Esophagus (tissue), 2 donors: Measurements from ENCODE around the gene PRSS22. TPM values are rescaled to one million over a fixed set of nuclear protein-coding genes. Genes with fewer than 3 reads are reported as not detected.
A peak's percentile ranks its signal among the peaks of the same experiment; 100 is the strongest.

Source experiments
- H3K27ac ChIP-seq, 2 donors: one replicate each; pipeline ENCODE4 v1.5.1; 2013; ENCODE audit warnings: low read depth in 2 of 2, mild to moderate bottlenecking in 2 of 2, inconsistent platforms in 1 of 2, low read length in 1 of 2, moderate library complexity in 1 of 2
- H3K27me3 ChIP-seq, 2 donors: one replicate each; pipeline ENCODE4 v1.6.1; 2013; ENCODE audit warnings: low read length in 2 of 2, control low read depth in 1 of 2, mild to moderate bottlenecking in 1 of 2; ENCODE audit not compliant: insufficient read depth in 2 of 2, control insufficient read depth in 1 of 2
- H3K36me3 ChIP-seq, 2 donors: one replicate each; pipeline ENCODE4 v1.6.1; 2013; ENCODE audit warnings: low read length in 1 of 2; ENCODE audit not compliant: control insufficient read depth in 2 of 2, insufficient read depth in 2 of 2
- H3K4me1 ChIP-seq, 2 donors: one replicate each; pipeline ENCODE4 v1.6.1; 2013; ENCODE audit warnings: low read length in 1 of 2; ENCODE audit not compliant: control insufficient read depth in 2 of 2, insufficient read depth in 2 of 2
- H3K4me3 ChIP-seq, 2 donors: one replicate each; pipeline ENCODE4 v1.5.1; 2013; ENCODE audit warnings: low read length in 2 of 2, mild to moderate bottlenecking in 2 of 2, low read depth in 1 of 2, moderate library complexity in 1 of 2
- H3K9me3 ChIP-seq, 2 donors: one replicate each; pipeline ENCODE4 v1.6.1; 2013; ENCODE audit warnings: mild to moderate bottlenecking in 2 of 2, low read depth in 1 of 2, low read length in 1 of 2, moderate library complexity in 1 of 2; ENCODE audit not compliant: control insufficient read depth in 2 of 2, insufficient read depth in 1 of 2
- WGBS, 2 donors: extraction: QIAGEN DNeasy Blood & Tissue Kit; methylation state at CpG; one replicate each; pipeline ENCODE4 v1.1.7; 2013; 5-methylcytosine and 5-hydroxymethylcytosine counted together
- polyA plus RNA-seq, 2 donors: library from polyadenylated mRNA; stranded (reverse); fragments of 200-250 nt; gene quantifications; one replicate each; pipeline ENCODE4 v1.2.3, GENCODE V29; 2013
- donor health status: healthy with polysubstance abuse.
- donor health status: Bipolar disorder and iron deficiency.

PRSS22 gene
- polyA plus RNA-seq, 2 donors = 109 to 281 TPM

DNA sequence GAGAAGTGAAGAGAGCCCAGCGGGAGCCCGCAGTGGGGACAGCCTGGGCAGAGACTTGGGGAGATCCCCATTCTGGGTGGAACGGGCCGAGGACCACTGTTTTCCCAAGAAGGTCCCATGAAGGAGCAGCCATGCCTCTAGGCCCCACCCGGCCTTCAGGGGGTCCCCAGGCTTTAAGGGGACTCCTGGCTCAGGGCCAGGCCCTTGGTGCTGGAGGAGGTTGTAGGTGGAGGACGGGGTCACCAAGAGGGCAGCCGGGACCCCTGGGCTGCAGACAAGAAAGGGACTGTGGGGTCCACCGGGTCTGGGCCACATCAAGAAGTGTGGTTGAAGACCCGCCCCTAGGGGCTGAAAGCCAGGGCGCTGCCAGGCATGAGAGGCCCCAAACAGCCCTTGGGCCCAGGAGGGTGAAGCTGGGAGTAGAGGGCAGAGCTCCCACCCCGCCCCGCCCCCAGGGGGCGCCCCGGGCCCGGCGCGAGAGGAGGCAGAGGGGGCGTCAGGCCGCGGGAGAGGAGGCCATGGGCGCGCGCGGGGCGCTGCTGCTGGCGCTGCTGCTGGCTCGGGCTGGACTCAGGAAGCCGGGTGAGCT is 41.1 kb downstream of the PRSS22 start, which contains the start of gene PRSS21:
TSS of gene PRSS21 (plus strand) at position 487 of the 589 bp plus-strand sequence. CDS start at position 519, 32 bp downstream.
- Histone ChIP-seq H3K27ac (no peak within 1 kb of the TSS), H3K9me3 (no peaks in the 10 kb centered on the region), H3K4me1 (peaks cover 5% of the 10 kb centered on the region in 2 donors), H3K36me3 (no peaks in the 10 kb centered on the region), H3K4me3 (peak within 1 kb of the TSS in 1 of 2 donors; percentile 14), H3K27me3 (no peaks in the 10 kb centered on the region)
- 62 to 66% methylated on average over 21 to 28 of the region's 28 CpGs for WGBS, 2 donors

DNA sequence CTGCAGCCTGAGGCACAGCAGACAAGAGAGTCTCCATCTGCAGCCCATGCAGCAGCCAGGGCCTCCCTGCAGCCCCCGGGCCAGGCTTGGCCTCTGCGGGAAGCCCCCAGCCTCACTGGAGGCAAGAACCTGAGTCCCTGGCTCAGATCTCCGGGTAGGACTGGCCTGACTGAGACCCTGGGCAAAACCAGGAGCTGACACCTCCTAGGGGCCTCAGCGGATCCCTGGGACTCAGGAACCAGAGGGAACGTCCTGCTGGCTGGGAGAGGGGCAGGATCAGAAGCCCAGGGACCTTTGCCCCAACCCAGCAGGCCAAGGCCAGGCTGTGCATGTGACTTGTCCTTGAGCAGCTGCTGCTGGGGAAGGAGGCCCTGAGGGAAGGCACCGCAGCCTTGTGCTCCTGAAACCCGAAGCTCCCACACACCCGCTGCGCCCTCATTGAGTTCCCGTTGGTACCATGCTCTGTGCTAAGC is 42.6 kb downstream of the PRSS22 start:
- H3K9me3 ChIP-seq = no peaks in the 10 kb centered on the region
- no peaks in the 10 kb centered on the region for H3K36me3 ChIP-seq
- peaks cover 6 to 10% of the 10 kb centered on the region in 2 donors for H3K4me1 ChIP-seq
- H3K27me3 ChIP-seq = peaks cover 0 to 5% of the 10 kb centered on the region in 2 donors
- H3K27ac ChIP-seq = no peak overlapping the region
- WGBS, 2 donors = 78 to 83% methylated on average over 10 of the region's 10 CpGs
- no peak overlapping the region for H3K4me3 ChIP-seq

GRCh38 chr16:2814551-2815298 is 43.2 kb downstream of the PRSS22 start:
- Histone ChIP-seq H3K27ac (no peak overlapping the region), H3K4me1 (peaks cover 6 to 10% of the 10 kb centered on the region in 2 donors), H3K27me3 (peaks cover 0 to 5% of the 10 kb centered on the region in 2 donors), H3K4me3 (no peak overlapping the region), H3K36me3 (no peaks in the 10 kb centered on the region), H3K9me3 (no peaks in the 10 kb centered on the region)
- WGBS, 2 donors = 73 to 77% methylated on average over 20 of the region's 20 CpGs

DNA sequence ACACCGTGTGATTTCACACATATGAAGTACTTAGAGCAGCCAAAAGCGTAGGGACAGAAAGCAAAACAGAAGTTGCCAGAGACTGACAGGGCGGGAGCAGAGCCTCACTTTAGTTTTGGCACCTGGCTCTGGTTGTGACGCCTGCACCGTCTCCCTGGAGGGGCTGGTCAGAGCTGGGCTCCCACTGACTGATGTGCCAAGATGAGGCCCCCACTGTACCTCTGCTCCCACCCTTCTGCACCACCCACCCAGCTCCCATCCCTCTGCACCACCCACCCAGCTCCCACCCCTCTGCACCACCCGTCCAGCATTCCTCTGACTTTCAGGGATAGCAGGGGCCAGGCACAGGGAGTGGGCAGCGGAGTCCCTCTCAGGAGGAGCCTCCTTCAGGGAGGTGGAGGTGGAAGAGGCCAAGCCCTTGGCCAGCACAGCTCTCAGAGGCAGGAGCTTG is 44.2 kb downstream of the PRSS22 start:
- Histone ChIP-seq H3K4me3 (no peak overlapping the region), H3K36me3 (no peaks in the 10 kb centered on the region), H3K9me3 (no peaks in the 10 kb centered on the region), H3K27ac (no peak overlapping the region), H3K27me3 (peaks cover 0 to 5% of the 10 kb centered on the region in 2 donors), H3K4me1 (peaks cover 6 to 10% of the 10 kb centered on the region in 2 donors)
- 66 to 70% methylated on average over 7 of the region's 7 CpGs for WGBS, 2 donors

GRCh38 chr16:2811703-2812471 is 46.1 kb downstream of the PRSS22 start:
- H3K27ac ChIP-seq = no peak overlapping the region
- no peaks in the 10 kb centered on the region for H3K9me3 ChIP-seq
- H3K4me3 ChIP-seq = no peak overlapping the region
- H3K36me3 ChIP-seq = no peaks in the 10 kb centered on the region
- peaks cover 0 to 5% of the 10 kb centered on the region in 2 donors for H3K27me3 ChIP-seq
- 44 to 54% methylated on average over 15 of the region's 15 CpGs for WGBS, 2 donors
- H3K4me1 ChIP-seq = peaks cover 6 to 10% of the 10 kb centered on the region in 2 donors

DNA sequence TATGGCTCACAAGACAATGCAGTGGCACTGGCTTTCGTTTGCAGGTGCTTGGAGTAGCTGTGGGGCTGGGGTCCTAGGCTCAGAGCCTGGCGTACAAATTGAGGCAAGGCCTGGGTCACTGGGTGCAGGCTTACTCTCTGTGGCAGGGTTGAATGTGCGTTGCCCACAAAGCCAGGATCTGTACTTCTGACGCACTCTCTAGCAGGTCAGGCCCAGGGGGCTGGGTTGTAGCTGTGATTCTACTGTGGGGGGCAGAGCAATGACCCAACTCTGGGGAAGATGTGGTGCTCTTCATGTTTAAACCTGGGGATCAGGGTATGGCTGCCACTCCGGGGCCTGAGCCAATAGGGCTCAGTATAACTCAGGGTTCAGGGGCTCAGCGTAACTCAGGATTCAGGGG is 47.3 kb downstream of the PRSS22 start:
- Histone ChIP-seq H3K4me3 (no peak overlapping the region), H3K27ac (no peak overlapping the region), H3K27me3 (peaks cover 0 to 5% of the 10 kb centered on the region in 2 donors), H3K4me1 (peaks cover 6 to 10% of the 10 kb centered on the region in 2 donors), H3K9me3 (no peaks in the 10 kb centered on the region), H3K36me3 (no peaks in the 10 kb centered on the region)
- 86 to 88% methylated on average over 6 of the region's 6 CpGs for WGBS, 2 donors

GRCh38 chr16:2809149-2809760 is 48.7 kb downstream of the PRSS22 start:
- Histone ChIP-seq H3K36me3 (no peaks in the 10 kb centered on the region), H3K27ac (no peak overlapping the region), H3K4me1 (peaks cover 6 to 10% of the 10 kb centered on the region in 2 donors), H3K27me3 (peaks cover 0 to 5% of the 10 kb centered on the region in 2 donors), H3K4me3 (no peak overlapping the region), H3K9me3 (peaks cover under 1 to 1% of the 10 kb centered on the region in 2 donors)
- WGBS, 2 donors = 75% methylated on average over 3 of the region's 3 CpGs

- H3K4me3 ChIP-seq = no peak overlapping the region
- H3K36me3 ChIP-seq = no peaks in the 10 kb centered on the region
- H3K9me3 ChIP-seq = peaks cover 3 to 5% of the 10 kb centered on the region in 2 donors
- no peak overlapping the region for H3K27ac ChIP-seq
- 85 to 91% methylated on average over 7 of the region's 7 CpGs for WGBS, 2 donors
- peaks cover 0 to 5% of the 10 kb centered on the region in 2 donors for H3K27me3 ChIP-seq
- H3K4me1 ChIP-seq = peaks cover 6 to 10% of the 10 kb centered on the region in 2 donors
These were observed 49.8 kb downstream of the PRSS22 start for GRCh38 chr16:2808181-2808580.

- no peak overlapping the region for H3K27ac ChIP-seq
- peaks cover 3 to 5% of the 10 kb centered on the region in 2 donors for H3K9me3 ChIP-seq
- H3K36me3 ChIP-seq = no peaks in the 10 kb centered on the region
- peaks cover 0 to 5% of the 10 kb centered on the region in 2 donors for H3K27me3 ChIP-seq
- no peaks in the 10 kb centered on the region for H3K4me1 ChIP-seq
- no peak overlapping the region for H3K4me3 ChIP-seq
- WGBS, 2 donors = 75% methylated on average over 5 of the region's 5 CpGs
These were observed 51.7 kb downstream of the PRSS22 start for GRCh38 chr16:2806286-2806685.
